GM18858 (cell line): ENCODE measurements around the gene CDC37L1.
"Not testable (repeated sequence)": the region's sequence is repeated elsewhere in the genome, so short reads cannot be mapped to it uniquely, and the experiment has no call there.

ENCODE experiments used
- ATAC-seq: cut with Tn5 transposase; IDR thresholded peaks from one replicate; pipeline ENCODE4 v1.9.1; 2021; ENCODE audit not compliant: unreplicated experiment

Gene CDC37L1

DNA sequence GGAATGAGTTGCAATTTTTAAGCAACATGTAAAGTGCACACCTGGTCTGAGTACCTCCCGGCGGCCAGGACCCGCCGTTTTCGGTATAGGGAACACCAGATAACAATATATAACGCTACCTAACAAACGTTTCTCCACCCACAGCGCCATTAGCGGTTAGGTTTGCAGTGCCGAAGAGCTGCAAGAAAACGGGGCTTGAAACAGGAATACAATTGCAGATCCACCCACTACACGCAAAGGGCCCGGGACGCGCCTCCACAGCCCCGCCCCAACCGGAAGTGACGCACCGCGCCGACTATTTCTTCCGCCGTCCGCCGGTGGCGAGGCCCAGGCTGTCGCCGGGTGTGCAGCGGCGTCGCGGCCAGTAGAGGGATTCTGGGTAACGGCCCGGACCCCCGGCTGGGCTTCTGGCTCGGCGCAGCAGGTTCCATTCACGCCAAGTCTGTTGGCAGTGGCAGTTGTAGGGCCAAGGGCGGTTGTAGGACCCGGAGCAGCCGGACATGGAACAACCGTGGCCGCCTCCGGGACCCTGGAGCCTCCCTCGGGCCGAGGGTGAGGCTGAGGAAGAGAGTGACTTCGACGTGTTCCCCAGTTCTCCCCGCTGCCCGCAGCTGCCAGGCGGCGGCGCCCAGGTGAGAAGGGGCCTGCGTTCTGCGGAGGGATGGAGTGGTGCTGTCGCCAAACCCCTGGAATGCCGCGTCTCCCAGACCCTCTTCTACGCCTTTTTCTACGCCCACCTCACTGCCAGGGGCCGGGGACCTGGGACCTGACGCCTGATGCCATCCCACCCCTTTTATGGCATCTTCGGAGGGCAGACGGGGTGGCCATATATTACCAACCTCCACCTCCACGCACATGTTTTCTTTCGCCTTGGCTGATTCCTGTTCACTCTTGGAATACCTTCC lies at the start of gene CDC37L1:
TSS of gene CDC37L1 (plus strand) at position 302 of the 905 bp plus-strand sequence. CDS start at position 501, 199 bp downstream.
- ATAC-seq, result peak; percentile 88

- ATAC-seq, result no peak
These were observed 48.5 kb upstream of the CDC37L1 start for GRCh38 chr9:4630836-4631235.

DNA sequence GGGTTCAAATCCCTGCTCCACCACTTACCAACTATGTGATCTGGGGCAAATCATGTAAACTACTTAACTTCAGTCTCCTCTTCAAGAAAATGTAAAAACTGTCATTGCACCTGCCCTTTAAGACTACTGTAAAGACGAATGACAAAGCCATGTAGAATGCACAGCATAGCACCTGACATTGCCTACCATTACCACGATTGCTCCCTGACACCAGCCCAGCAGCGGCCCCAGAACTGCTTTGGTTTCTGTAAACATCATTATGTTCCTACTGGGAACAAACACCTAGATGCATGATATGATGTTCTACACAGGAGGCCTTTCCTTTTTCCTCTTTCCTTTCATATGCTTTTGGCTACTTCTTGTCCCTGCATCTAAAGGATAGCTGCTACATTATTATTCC lies 40.4 kb upstream of the CDC37L1 start:
- ATAC-seq, result no peak

- no peak for ATAC-seq
These were observed 39.9 kb upstream of the CDC37L1 start for GRCh38 chr9:4639420-4639819.

- no peak for ATAC-seq
These were observed 39.3 kb upstream of the CDC37L1 start for GRCh38 chr9:4640027-4640426.

DNA sequence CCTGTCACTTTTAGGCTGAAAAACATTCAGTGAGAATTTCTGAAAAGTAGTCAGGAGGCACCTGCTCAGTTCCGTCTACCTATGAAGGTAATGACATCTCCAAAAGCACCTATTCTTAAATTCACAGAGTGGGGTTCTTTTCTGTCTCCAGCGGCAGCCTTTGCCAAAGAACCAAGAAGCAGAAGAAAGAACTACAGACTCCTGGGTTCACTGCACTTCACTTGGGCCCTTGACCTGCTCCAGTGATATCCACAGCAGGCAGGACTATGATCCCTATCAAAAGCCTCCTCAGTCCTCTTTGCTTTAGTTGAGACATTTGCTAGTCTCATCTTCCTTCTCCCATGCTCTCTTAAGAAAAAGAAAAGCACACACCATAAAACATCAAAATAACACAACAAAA lies 37.0 kb upstream of the CDC37L1 start:
- no peak for ATAC-seq

- ATAC-seq, result no peak
These were observed 25.3 kb upstream of the CDC37L1 start for GRCh38 chr9:4654084-4654483.

DNA sequence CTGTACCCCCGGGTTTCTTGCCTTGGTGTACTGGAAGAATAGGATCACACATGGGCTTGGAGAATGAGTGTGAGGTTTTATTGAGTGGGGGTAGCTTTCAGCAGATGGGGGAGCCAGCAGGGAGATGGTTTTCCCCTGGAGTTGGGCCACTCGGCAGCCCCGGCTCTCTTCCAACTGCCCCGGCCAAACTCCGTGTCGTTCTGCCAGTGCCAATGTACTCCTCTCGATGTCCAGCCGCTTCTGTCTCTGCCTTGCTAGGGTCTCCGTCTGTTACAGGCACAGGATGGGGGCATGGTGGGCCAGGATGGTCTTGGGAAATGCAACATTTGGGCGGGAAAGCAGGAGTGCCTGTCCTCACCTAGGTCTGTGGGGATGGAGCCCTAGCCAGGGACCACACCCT lies 24.8 kb upstream of the CDC37L1 start:
- ATAC-seq, result no peak

DNA sequence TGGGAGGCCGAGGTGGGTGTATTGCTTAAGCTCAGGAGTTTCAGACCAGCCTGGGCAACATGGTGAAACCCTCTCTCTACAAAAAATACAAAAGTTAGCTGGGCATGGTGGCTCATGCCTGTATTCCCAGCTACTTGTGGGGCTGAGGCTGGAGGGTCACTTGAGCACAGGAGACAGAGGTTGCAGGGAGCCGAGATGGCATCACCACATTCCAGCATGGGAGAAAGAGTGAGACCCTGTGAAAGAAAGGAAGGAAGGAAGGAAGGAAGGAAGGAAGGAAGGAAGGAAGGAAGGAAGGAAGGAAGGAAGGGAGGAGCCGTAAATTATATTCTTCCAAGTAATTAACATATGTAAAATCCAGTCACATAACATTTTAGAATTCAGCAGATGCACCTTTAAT lies 23.2 kb upstream of the CDC37L1 start:
- ATAC-seq, result not testable (repeated sequence)

- no peak for ATAC-seq
These were observed 22.7 kb upstream of the CDC37L1 start for GRCh38 chr9:4656621-4657020.

DNA sequence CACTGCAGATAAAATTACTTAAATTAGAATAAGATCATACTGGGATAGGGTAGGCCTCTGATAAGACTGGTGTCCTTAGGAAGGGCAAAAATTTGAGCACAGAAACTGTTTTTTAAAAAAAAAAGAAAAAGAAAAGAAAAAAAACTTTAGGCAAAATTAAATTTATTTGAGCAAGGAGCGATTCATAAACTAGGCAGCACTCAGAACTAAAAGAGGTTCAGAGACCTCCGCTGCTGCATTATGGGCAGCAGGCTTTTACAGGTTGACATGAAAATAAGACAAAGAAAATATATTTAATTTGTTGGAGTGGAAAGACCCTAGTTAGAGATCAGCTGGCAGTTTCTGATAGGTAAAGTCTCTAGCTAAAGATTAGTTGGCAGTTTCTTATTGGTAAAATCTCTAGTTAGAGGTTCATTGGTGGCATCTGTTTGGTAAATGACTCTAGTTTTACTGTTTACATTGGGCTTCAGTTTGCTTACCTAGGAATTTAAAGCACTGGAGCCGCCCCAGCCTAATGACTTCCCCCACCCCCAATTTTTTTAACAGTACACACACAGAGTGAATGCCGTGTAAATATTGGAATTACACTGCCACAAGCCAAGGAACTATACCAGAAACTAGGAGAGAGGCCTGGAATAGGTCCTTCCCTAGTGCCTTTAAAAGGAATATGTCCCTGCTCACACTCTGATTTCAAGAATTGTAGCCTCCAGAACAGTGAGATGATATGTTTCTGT lies 21.8 kb upstream of the CDC37L1 start:
- ATAC-seq, result no peak

- ATAC-seq, result not testable (repeated sequence)
These were observed 18.7 kb upstream of the CDC37L1 start for GRCh38 chr9:4660665-4661064.

DNA sequence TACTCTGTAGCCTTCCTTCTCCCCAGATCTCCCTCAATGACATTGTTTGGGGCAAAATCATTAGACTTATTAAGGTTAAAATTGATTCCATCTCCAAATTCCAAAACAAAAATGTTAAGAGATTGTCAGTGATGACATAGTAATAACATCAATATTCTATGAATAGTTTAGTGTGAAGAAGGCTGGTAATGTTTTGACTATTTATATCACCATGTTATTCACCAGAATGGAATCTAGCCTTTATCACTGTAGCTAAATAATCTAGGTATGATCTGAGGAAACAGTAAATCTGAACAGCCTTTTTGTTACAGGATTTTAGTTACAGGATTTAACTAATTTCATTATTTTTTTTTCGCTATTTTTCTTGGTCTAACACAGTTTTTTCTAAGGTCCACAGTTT lies 18.2 kb upstream of the CDC37L1 start:
- ATAC-seq, result no peak

GRCh38 chr9:4661611-4662010 lies 17.8 kb upstream of the CDC37L1 start:
- no peak for ATAC-seq

DNA sequence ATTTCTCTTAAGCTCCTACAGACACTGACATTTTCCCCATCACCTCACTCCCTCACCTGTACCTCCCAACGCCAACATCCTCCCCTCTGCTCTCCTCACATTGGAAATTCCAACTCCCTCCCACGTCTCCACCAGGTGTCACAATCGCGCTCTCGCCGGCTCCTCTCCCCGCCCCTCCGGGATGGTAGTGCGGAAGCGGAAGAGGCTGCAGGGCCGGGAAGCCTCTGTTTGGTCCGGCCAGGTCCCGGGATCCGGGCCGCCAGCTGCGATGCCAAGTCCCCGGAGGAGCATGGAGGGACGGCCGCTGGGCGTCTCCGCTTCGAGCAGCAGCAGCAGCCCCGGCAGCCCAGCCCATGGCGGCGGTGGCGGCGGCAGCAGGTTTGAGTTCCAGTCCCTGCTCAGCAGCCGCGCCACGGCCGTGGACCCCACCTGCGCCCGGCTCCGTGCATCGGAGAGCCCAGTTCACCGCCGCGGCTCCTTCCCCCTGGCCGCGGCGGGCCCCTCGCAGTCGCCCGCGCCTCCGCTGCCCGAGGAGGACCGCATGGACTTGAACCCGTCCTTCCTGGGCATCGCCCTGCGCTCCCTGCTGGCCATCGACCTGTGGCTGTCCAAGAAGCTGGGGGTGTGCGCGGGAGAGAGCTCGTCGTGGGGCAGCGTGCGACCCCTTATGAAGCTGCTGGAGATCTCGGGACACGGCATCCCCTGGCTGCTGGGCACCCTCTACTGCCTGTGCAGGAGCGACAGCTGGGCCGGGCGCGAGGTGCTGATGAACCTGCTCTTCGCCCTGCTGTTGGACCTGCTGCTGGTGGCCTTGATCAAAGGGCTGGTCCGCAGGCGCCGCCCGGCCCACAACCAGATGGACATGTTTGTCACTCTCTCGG lies 17.0 kb upstream of the CDC37L1 start, which contains the start of gene PLPP6:
TSS of gene PLPP6 (plus strand) at position 187 of the 881 bp plus-strand sequence. CDS start at position 269, 82 bp downstream.
- ATAC-seq, result peak; percentile 63

DNA sequence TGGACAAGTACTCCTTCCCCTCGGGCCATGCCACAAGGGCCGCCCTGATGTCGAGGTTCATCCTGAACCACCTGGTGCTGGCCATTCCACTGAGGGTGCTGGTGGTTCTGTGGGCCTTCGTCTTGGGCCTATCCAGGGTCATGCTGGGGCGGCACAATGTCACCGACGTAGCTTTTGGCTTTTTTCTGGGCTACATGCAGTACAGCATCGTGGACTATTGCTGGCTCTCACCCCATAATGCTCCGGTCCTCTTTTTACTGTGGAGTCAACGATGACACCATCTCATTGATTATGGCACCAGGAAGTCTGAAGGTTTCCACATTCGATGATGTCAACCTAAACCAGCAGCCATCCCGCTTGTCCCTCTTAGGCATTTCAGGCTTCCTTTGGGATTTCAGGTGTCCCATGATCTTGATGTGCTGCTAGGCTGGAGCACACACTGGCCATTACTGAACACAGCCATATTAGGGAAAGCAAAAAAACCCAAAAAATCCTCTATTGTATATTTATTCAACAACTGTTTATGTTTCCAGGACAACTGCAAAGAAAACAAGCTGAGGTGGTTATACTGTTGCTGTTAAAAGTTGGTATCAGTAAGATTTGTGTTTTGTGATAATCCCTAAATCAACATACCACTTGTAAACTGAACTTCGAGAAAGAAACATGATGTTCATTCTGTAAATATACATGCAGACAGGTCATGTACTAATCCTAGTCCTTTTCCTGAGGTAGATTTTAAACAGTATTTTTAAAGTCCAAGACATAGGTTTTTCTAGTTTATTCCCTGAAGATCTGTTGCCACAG lies 16.2 kb upstream of the CDC37L1 start:
- ATAC-seq, result no peak

- ATAC-seq, result no peak
These were observed 15.4 kb upstream of the CDC37L1 start for GRCh38 chr9:4663956-4664355.

- no peak for ATAC-seq
These were observed 14.0 kb upstream of the CDC37L1 start for GRCh38 chr9:4665357-4665756.

- ATAC-seq, result no peak
These were observed 13.2 kb upstream of the CDC37L1 start, which contains the start of gene SPATA6L for GRCh38 chr9:4666042-4666699. TSS of gene SPATA6L (minus strand) at chr9:4666480. CDS start at chr9:4666250, 230 bp downstream.
